Type B pancreatic cell (in vitro differentiated cells): Measurements from ENCODE around the gene TCF12. TPM values are rescaled to one million over a fixed set of nuclear protein-coding genes. Genes with fewer than 3 reads are reported as not detected.

ENCODE experiments used
- DNase-seq: peaks from one replicate; pipeline ENCODE4 v3.0.0; 2021; ENCODE audit warnings: mixed read lengths; ENCODE audit not compliant: unreplicated experiment; ENCODE audit errors: extremely low spot score
- H3K27ac Mint-ChIP-seq: 2 replicates; pipeline ENCODE4 v1.8.0; 2021; ENCODE audit warnings: mild to moderate bottlenecking, mixed read lengths
- H3K27me3 Mint-ChIP-seq: 2 replicates; pipeline ENCODE4 v1.8.0; 2021; ENCODE audit warnings: mixed read lengths
- H3K36me3 Mint-ChIP-seq: 2 replicates; pipeline ENCODE4 v1.8.0; 2021; ENCODE audit warnings: mixed read lengths
- H3K4me1 Mint-ChIP-seq: one replicate; pipeline ENCODE4 v1.8.0; 2021; ENCODE audit warnings: mixed read lengths; ENCODE audit not compliant: unreplicated experiment
- H3K4me3 Mint-ChIP-seq: 2 replicates; pipeline ENCODE4 v1.8.0; 2021; ENCODE audit warnings: mild to moderate bottlenecking, mixed read lengths
- H3K9me3 Mint-ChIP-seq: 2 replicates; pipeline ENCODE4 v1.8.0; 2021; ENCODE audit warnings: mixed read lengths
- total RNA-seq: library from RNA; stranded (reverse); gene quantifications from 2 replicates; pipeline ENCODE4 v1.2.1, GENCODE V29; 2021; ENCODE audit warnings: low replicate concordance
- TF ChIP-seq, protein P1 (sequence below): fragments of 200-600 bp; sonication (generic); conservative IDR thresholded peaks from 2 replicates; pipeline ENCODE4 v1.5.0; 2021; ENCODE audit warnings: antibody characterized with exemption, mild to moderate bottlenecking

TCF12 gene
- total RNA-seq, 1 donor from 2014 or later = 153 TPM

DNA sequence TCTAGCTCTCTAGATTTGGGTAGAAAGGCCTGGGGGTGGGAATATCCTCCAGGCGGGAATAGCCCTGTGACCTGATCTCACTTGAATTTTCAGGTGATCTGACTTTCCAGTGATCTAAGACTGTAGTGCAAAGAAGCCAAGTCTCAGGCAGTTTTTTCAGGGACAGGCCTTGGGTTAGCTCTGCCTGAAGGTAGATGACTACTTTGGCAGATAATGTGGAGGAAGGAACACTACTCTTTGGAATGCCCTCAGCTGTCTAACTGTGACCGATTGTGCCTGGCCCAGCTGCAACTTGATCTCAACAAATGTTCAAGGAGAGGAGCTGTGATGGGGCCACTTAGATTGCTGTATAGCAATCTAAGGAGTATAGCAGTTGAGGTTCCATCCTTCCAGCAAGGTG is 193.7 kb downstream of the TCF12 start:
- DNase-seq = no peak
- H3K4me1 Mint-ChIP-seq = peaks cover 17% of the 10 kb centered on the region
- no peaks in the 10 kb centered on the region for H3K27me3 Mint-ChIP-seq
- H3K27ac Mint-ChIP-seq = peak overlapping the region; percentile 79
- no peaks in the 10 kb centered on the region for H3K9me3 Mint-ChIP-seq
- peaks cover 9% of the 10 kb centered on the region for H3K36me3 Mint-ChIP-seq
- TF ChIP-seq, protein P1, sequence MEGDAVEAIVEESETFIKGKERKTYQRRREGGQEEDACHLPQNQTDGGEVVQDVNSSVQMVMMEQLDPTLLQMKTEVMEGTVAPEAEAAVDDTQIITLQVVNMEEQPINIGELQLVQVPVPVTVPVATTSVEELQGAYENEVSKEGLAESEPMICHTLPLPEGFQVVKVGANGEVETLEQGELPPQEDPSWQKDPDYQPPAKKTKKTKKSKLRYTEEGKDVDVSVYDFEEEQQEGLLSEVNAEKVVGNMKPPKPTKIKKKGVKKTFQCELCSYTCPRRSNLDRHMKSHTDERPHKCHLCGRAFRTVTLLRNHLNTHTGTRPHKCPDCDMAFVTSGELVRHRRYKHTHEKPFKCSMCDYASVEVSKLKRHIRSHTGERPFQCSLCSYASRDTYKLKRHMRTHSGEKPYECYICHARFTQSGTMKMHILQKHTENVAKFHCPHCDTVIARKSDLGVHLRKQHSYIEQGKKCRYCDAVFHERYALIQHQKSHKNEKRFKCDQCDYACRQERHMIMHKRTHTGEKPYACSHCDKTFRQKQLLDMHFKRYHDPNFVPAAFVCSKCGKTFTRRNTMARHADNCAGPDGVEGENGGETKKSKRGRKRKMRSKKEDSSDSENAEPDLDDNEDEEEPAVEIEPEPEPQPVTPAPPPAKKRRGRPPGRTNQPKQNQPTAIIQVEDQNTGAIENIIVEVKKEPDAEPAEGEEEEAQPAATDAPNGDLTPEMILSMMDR = no peak
- H3K4me3 Mint-ChIP-seq = peak overlapping the region; percentile 52

DNA sequence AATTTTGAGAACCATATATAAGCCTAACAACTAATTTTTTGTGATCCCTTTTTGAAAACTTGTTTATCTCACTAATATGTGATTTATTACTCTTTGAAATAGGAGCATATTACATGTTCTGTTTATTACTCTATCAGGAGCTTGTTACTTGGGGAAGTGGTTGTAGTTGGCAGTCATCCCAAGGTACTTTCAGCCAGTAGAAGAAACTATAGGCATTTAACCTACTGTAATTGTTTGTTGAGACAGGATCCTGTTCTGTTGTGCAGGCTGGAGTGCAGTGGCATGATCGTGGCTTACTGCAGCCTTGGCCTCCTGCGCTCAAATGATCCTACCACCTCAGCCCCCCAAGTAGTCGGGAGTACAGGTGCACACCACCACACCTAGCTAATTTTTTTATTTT is 195.6 kb downstream of the TCF12 start:
- peaks cover 30% of the 10 kb centered on the region for H3K4me1 Mint-ChIP-seq
- H3K36me3 Mint-ChIP-seq = peaks cover 3% of the 10 kb centered on the region
- TF ChIP-seq, protein P1 = no peak
- DNase-seq = no peak
- no peaks in the 10 kb centered on the region for H3K27me3 Mint-ChIP-seq
- no peaks in the 10 kb centered on the region for H3K9me3 Mint-ChIP-seq
- no peak overlapping the region for H3K27ac Mint-ChIP-seq
- H3K4me3 Mint-ChIP-seq = no peak overlapping the region

DNA sequence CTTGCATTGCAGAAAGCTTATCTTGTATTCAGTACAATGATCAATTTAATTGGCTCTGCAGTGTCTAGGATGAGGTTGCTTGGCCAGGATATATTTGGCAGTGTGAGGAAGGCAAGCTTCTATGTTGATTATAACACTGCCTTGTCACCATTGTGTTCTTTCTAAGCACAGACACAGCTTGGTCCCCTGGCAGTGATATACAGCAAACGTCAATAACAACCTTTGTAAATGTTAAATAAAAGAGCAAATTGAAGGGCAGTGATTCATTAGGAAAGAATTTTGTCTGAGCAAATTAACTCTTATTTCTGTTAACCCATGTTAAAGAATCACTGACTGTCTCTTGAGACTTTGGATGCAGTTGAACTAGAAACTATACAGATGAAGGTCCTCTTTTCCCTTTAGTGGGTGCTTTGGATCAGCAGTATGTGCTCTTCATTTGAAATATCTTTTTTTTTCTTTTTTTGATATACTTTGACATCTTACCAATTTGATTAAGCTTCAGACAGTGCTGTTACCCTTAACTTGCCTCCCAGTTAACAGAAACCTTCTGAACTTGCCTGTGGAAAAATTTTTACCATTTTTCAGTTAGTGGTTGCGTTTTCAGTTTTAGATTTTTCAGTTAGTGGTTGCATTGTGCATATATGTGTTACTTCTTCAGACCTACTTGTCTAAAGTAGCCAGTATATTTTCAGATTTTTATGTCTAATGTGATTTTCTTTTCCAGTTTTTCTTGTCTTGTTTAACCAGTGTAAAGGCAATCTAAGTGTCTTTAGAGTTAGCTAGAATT is 199.8 kb downstream of the TCF12 start:
- H3K27ac Mint-ChIP-seq = no peak overlapping the region
- no peak for DNase-seq
- H3K27me3 Mint-ChIP-seq = no peaks in the 10 kb centered on the region
- no peak overlapping the region for H3K4me3 Mint-ChIP-seq
- H3K9me3 Mint-ChIP-seq = no peaks in the 10 kb centered on the region
- peaks cover 17% of the 10 kb centered on the region for H3K36me3 Mint-ChIP-seq
- H3K4me1 Mint-ChIP-seq = peaks cover 32% of the 10 kb centered on the region
- TF ChIP-seq, protein P1 = no peak

DNA sequence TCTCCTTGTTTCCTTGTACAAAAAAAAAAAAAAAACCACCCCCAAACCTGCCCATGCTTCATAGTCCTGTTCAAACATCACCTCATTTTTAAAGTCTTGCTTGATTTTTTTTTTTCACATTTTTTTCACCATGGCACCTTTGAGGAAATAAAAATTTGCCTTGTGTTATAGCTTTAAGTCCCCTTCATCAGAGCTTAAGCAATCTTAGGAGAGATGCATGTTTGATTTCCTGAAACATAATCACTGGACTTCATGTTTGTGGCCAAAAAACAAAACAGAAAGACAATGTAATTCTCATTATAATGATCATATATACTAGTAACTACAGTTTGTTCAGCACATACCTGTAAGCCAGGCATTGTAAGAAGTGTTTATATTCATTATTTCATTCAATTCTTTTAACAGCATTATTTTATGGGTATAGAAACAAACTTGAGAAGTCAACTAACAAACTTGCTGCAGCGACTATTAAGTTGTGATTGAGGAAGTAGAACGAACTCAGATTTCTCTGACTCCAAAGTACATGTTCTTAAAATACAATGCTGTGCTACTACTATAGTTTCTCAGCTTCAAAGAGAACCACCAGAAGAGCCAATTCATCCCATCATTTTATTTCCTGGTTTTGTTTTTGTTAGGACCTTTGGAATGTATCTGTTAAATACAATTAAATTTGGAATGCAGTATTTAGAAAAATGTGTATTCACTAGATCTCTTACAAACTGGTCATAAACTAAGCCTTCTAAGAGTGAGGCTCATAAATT is 203.8 kb downstream of the TCF12 start:
- Mint-ChIP-seq H3K36me3 (peaks cover 28% of the 10 kb centered on the region), H3K4me1 (peaks cover 29% of the 10 kb centered on the region), H3K27ac (no peak overlapping the region), H3K27me3 (no peaks in the 10 kb centered on the region), H3K9me3 (no peaks in the 10 kb centered on the region), H3K4me3 (no peak overlapping the region)
- TF ChIP-seq, protein P1 = no peak
- no peak for DNase-seq

DNA sequence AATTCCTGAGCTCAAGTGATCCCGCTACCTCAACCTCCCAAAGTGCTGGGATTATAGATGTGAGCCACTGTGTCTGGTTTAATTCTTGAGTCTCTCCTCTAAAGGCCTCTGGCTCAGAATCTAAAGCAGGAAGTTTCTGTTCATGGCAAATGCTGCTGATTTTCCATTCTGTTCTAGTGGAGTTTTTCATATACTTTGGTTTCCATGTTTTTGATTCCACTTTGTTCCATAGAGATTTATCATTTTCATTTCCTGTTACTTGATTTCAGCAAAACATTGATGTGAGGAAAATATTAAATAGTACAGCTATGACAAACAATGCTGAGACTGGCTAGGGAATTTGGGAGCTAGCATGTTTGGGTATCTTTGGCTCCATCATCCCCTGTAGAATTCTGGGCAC is 205.6 kb downstream of the TCF12 start:
- DNase-seq = no peak
- TF ChIP-seq, protein P1 = no peak
- peaks cover 16% of the 10 kb centered on the region for H3K4me1 Mint-ChIP-seq
- peaks cover 37% of the 10 kb centered on the region for H3K36me3 Mint-ChIP-seq
- H3K27me3 Mint-ChIP-seq = no peaks in the 10 kb centered on the region
- H3K9me3 Mint-ChIP-seq = no peaks in the 10 kb centered on the region
- no peak overlapping the region for H3K4me3 Mint-ChIP-seq
- no peak overlapping the region for H3K27ac Mint-ChIP-seq
